Measurements from ENCODE around the gene SLCO2A1. TPM values are rescaled to one million over a fixed set of nuclear protein-coding genes. Genes with fewer than 3 reads are reported as not detected.
A peak's percentile ranks its signal among the peaks of the same experiment; 100 is the strongest.

Gene SLCO2A1
- total RNA-seq = 1 to 10 TPM in 3 of 4 donors, under 1 TPM in 1; 0.07 to 2.4 (median 1.3) TPM

- no peaks in the 10 kb centered on the region for H3K36me3 ChIP-seq
- no peak for TF ChIP-seq POLR2A (IDR thresholded peaks at IDR 0.05)
- TF ChIP-seq, protein P1, sequence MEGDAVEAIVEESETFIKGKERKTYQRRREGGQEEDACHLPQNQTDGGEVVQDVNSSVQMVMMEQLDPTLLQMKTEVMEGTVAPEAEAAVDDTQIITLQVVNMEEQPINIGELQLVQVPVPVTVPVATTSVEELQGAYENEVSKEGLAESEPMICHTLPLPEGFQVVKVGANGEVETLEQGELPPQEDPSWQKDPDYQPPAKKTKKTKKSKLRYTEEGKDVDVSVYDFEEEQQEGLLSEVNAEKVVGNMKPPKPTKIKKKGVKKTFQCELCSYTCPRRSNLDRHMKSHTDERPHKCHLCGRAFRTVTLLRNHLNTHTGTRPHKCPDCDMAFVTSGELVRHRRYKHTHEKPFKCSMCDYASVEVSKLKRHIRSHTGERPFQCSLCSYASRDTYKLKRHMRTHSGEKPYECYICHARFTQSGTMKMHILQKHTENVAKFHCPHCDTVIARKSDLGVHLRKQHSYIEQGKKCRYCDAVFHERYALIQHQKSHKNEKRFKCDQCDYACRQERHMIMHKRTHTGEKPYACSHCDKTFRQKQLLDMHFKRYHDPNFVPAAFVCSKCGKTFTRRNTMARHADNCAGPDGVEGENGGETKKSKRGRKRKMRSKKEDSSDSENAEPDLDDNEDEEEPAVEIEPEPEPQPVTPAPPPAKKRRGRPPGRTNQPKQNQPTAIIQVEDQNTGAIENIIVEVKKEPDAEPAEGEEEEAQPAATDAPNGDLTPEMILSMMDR (IDR thresholded peaks at IDR 0.05 in 4 of 5, conservative IDR thresholded peaks at IDR 0.05 in 1 of 5) = no peak
These were observed at the start of gene SLCO2A1 for GRCh38 chr3:134029734-134030378. Gene SLCO2A1 (minus strand): TSS chr3:134029925. CDS start chr3:134029802, 123 bp downstream.

GRCh38 chr3:134079111-134079547 is 49.4 kb upstream of the SLCO2A1 start:
- H3K9me3 ChIP-seq = peaks cover 0 to 6% (median 0%) of the 10 kb centered on the region in 3 donors
- ATAC-seq = peak in 1 of 2 donors; percentile 36
- no peaks in the 10 kb centered on the region for H3K36me3 ChIP-seq
- in situ Hi-C loops (cut with MboI; ENCODE audit: low sequenced_read_pairs in 4 of 4) = no loop called here
- no peaks in the 10 kb centered on the region for H3K27me3 ChIP-seq
- H3K4me3 ChIP-seq = no peak overlapping the region
- H3K4me1 ChIP-seq = no peaks in the 10 kb centered on the region
- no peak for TF ChIP-seq POLR2A (IDR thresholded peaks at IDR 0.05)
- TF ChIP-seq, protein P1 (IDR thresholded peaks at IDR 0.05 in 4 of 5, conservative IDR thresholded peaks at IDR 0.05 in 1 of 5) = no peak
- intact Hi-C loops (cut with DNase I; ENCODE audit: low total_unique reads) = no loop called here
- DNase-seq = peak in 1 of 2 donors; percentile 37
- no peak overlapping the region for H3K27ac ChIP-seq

More at GRCh38 chr3:134029734-134030378, at the start of gene SLCO2A1:
- DNase-seq (no peak), ATAC-seq (peak; percentile 19 to 41)
- Histone ChIP-seq H3K27me3 (peaks cover 7 to 25% (median 21%) of the 10 kb centered on the region in 3 donors), H3K27ac (no peak within 1 kb of the TSS), H3K4me3 (peak within 1 kb of the TSS; percentile 46 to 70 (median 62)), H3K9me3 (no peaks in the 10 kb centered on the region), H3K4me1 (peaks cover 0 to 7% of the 10 kb centered on the region in 2 donors)
- in situ Hi-C loops (cut with MboI; ENCODE audit: low sequenced_read_pairs in 4 of 4) (no loop called here), intact Hi-C loops (cut with DNase I; ENCODE audit: low total_unique reads) (loop anchor here (10.0 kb wide), 1 partner anchor 95 kb away; no protein-coding TSS in a partner anchor)

DNA sequence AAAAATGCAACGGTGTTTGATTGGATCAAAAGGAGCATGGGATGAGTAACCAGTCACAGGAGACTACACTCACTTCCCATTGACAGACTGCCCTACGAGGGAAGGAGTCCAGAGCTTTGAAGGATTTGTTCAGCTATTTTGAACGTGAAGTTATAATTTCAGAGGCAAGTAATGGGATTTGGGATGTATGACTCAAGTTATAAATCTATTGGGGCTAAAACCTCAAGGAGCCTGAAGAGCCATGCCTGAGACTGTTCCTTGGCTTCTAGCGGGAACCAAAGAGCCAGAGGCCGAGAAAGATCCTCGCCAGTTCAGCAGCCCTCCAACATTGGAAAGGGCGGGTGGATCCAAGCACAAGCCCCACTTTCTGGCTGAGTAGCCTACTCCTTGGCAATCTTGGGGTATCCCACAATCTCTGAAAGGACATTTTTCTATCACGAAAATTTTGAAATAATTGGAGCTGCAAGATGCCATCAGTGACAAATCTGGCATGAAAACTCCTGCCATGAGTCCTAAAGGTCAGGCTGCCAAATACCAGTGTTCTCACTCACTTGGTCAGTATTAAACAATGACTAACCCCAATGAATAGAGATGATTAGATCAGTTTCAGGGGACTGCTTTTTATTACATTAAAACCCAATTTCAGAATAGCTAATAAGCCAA is 48.6 kb upstream of the SLCO2A1 start:
- in situ Hi-C loops (cut with MboI; ENCODE audit: low sequenced_read_pairs in 4 of 4) (no loop called here), intact Hi-C loops (cut with DNase I; ENCODE audit: low total_unique reads) (no loop called here)
- Histone ChIP-seq H3K36me3 (no peaks in the 10 kb centered on the region), H3K4me3 (no peak overlapping the region), H3K4me1 (no peaks in the 10 kb centered on the region), H3K9me3 (peaks cover 0 to 6% (median 0%) of the 10 kb centered on the region in 3 donors), H3K27me3 (no peaks in the 10 kb centered on the region), H3K27ac (no peak overlapping the region)
- peak in 1 of 2 donors; percentile 22 for DNase-seq
- no peak for TF ChIP-seq POLR2A (IDR thresholded peaks at IDR 0.05)
- ATAC-seq = peak; percentile 46 to 56

DNA sequence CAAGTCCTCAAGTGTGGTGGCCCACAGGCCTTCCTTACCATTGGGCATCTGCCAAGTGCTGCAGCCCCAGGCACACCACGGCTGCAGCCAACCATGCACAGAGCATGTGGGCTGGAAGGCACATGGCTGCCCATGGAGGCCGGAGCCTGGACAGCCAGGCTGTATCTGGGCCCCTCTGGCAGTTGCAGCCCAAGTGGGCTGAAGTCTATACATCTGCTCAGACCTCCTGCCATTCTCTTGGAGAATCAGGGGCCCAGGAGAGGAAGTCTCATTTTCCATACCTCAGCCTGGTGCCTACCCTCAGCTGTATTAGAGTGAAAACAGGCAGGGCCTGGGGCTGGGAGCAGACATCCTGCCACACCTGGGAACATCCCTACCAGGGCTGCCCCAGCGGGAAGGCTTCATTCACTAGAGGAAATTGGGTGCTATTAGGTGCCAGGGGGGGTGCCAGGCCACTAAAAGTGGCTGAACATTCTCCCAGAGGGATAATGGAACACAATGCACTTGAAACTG is 48.0 kb upstream of the SLCO2A1 start:
- Histone ChIP-seq H3K4me1 (no peaks in the 10 kb centered on the region), H3K27ac (no peak overlapping the region), H3K36me3 (no peaks in the 10 kb centered on the region), H3K4me3 (no peak overlapping the region), H3K9me3 (peaks cover 0 to 6% (median 0%) of the 10 kb centered on the region in 3 donors), H3K27me3 (no peaks in the 10 kb centered on the region)
- no peak for TF ChIP-seq POLR2A (IDR thresholded peaks at IDR 0.05)
- TF ChIP-seq, protein P1 (IDR thresholded peaks at IDR 0.05 in 4 of 5, conservative IDR thresholded peaks at IDR 0.05 in 1 of 5) = no peak
- no peak for DNase-seq
- intact Hi-C loops (cut with DNase I; ENCODE audit: low total_unique reads) = no loop called here
- no peak for ATAC-seq
- in situ Hi-C loops (cut with MboI; ENCODE audit: low sequenced_read_pairs in 4 of 4) = no loop called here

GRCh38 chr3:134076851-134077250 is 47.1 kb upstream of the SLCO2A1 start:
- Histone ChIP-seq H3K27me3 (no peaks in the 10 kb centered on the region), H3K27ac (no peak overlapping the region), H3K4me3 (no peak overlapping the region), H3K36me3 (no peaks in the 10 kb centered on the region), H3K9me3 (peaks cover 0 to 6% (median 0%) of the 10 kb centered on the region in 3 donors), H3K4me1 (no peaks in the 10 kb centered on the region)
- in situ Hi-C loops (cut with MboI; ENCODE audit: low sequenced_read_pairs in 4 of 4) (no loop called here), intact Hi-C loops (cut with DNase I; ENCODE audit: low total_unique reads) (no loop called here)
- DNase-seq (no peak), ATAC-seq (no peak)
- no peak for TF ChIP-seq POLR2A (IDR thresholded peaks at IDR 0.05)
- TF ChIP-seq, protein P1 (IDR thresholded peaks at IDR 0.05 in 4 of 5, conservative IDR thresholded peaks at IDR 0.05 in 1 of 5) = no peak
